ENCODE measurements around the gene HGS.

Gene HGS

DNA sequence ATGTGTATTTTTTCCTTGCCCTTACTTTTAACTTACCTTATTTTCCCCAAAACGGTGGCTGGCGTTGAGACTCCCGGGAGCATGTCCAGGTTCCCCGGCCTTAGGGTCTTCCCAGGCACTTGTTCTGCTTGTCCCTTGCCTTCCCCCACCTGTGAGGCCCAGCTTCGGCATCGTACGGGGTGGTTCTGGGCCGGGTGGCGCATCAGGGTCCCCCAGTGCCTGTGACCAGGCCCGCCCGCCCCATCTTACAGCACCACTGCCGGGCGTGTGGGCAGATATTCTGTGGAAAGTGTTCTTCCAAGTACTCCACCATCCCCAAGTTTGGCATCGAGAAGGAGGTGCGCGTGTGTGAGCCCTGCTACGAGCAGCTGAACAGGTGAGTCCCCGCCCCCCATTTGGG is 7.4 kb downstream of the HGS start:
- H2BK120ac ChIP-seq (ENCODE audit: insufficient read depth, low read length, poor library complexity) = no peak overlapping the region
- no CpG with 5 or more reads among the region's 18 CpGs for WGBS (ENCODE audit: extremely low coverage, insufficient coverage, insufficient read length)

DNA sequence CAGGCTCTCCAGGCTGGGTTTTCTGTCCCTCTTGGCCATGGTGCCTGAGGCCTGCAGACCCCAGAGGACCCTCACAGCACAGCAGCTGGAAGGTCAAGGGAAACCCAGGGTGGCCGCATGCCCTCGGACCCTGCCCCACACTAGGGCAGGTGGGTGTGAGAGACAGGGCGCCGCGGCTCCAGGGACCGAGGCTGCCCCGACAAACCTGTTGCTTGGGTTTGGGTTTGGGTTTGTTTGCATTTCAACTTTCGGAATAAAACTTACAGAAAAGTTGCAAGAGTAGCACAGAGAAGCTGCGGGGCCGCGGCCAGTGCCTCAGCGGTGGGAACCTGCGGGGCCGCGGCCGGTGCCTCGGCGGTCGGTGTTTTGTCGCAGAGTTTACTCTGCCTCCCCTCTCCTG is 7.8 kb downstream of the HGS start:
- no peak overlapping the region for H3K4ac ChIP-seq (ENCODE audit: low read depth, low read length)
- no peak overlapping the region for H2BK120ac ChIP-seq (ENCODE audit: insufficient read depth, low read length, poor library complexity)
- no peaks in the 10 kb centered on the region for H3K79me1 ChIP-seq (ENCODE audit: low read length)
- H3K14ac ChIP-seq (ENCODE audit: low read length) = no peak overlapping the region
- no peaks in the 10 kb centered on the region for H3K79me2 ChIP-seq (ENCODE audit: control insufficient read depth, insufficient read depth, low read length, poor library complexity)
- no peak overlapping the region for H2BK5ac ChIP-seq (ENCODE audit: low read depth, low read length, poor library complexity)
- H4K91ac ChIP-seq (ENCODE audit: low read depth, low read length) = no peak overlapping the region
- H3K27me3 ChIP-seq (ENCODE audit: insufficient read depth, low read length) = no peaks in the 10 kb centered on the region
- DNase-seq = no peak
- H3K4me1 ChIP-seq (ENCODE audit: control insufficient read depth in 1 of 2, insufficient read depth in 2 of 2, low read length in 2 of 2) = no peaks in the 10 kb centered on the region
- no CpG with 5 or more reads among the region's 20 CpGs for WGBS (ENCODE audit: extremely low coverage, insufficient coverage, insufficient read length)
- H3K9me3 ChIP-seq (ENCODE audit: insufficient read depth, low read depth, low read length) = no peaks in the 10 kb centered on the region
- no peak overlapping the region for H3K18ac ChIP-seq (ENCODE audit: low read length)
- H3K4me2 ChIP-seq (ENCODE audit: low read length) = no peak overlapping the region
- no peak overlapping the region for H3K4me3 ChIP-seq (ENCODE audit: low read depth, low read length)
- no peak overlapping the region for H2AFZ ChIP-seq (ENCODE audit: insufficient read depth, low read length, poor library complexity)
- H2BK12ac ChIP-seq (ENCODE audit: low read length) = no peak overlapping the region
- H3K23ac ChIP-seq (ENCODE audit: low read length) = no peak overlapping the region
- H2AK5ac ChIP-seq (ENCODE audit: low read length) = no peak overlapping the region
- no peak overlapping the region for H4K12ac ChIP-seq (ENCODE audit: low read depth, low read length)
- no peak overlapping the region for H4K8ac ChIP-seq (ENCODE audit: low read depth, low read length)
- no peak overlapping the region for H3K9ac ChIP-seq (ENCODE audit: low read length)
- peaks cover 97 to 99% of the 10 kb centered on the region in 2 experiments for H3K36me3 ChIP-seq (ENCODE audit: control insufficient read depth in 1 of 2, insufficient read depth in 2 of 2, low read length in 2 of 2)
- no peak overlapping the region for H3K27ac ChIP-seq (ENCODE audit: low read depth, low read length)

More for the DNA sequence above, 7.4 kb downstream of the HGS start:
- no peaks in the 10 kb centered on the region for H3K27me3 ChIP-seq (ENCODE audit: insufficient read depth, low read length)
- H3K9me3 ChIP-seq (ENCODE audit: insufficient read depth, low read depth, low read length) = no peaks in the 10 kb centered on the region
- H4K12ac ChIP-seq (ENCODE audit: low read depth, low read length) = no peak overlapping the region
- H2BK12ac ChIP-seq (ENCODE audit: low read length) = no peak overlapping the region
- no peak overlapping the region for H3K18ac ChIP-seq (ENCODE audit: low read length)
- H3K79me2 ChIP-seq (ENCODE audit: control insufficient read depth, insufficient read depth, low read length, poor library complexity) = no peaks in the 10 kb centered on the region
- H2AK5ac ChIP-seq (ENCODE audit: low read length) = no peak overlapping the region
- no peak overlapping the region for H3K4me3 ChIP-seq (ENCODE audit: low read depth, low read length)
- no peak overlapping the region for H3K4ac ChIP-seq (ENCODE audit: low read depth, low read length)
- H3K79me1 ChIP-seq (ENCODE audit: low read length) = no peaks in the 10 kb centered on the region
- H3K23ac ChIP-seq (ENCODE audit: low read length) = no peak overlapping the region
- H3K36me3 ChIP-seq (ENCODE audit: control insufficient read depth in 1 of 2, insufficient read depth in 2 of 2, low read length in 2 of 2) = peaks cover 96 to 99% of the 10 kb centered on the region in 2 experiments
- no peak for DNase-seq
- H3K27ac ChIP-seq (ENCODE audit: low read depth, low read length) = no peak overlapping the region
- no peak overlapping the region for H2BK5ac ChIP-seq (ENCODE audit: low read depth, low read length, poor library complexity)
- H3K4me1 ChIP-seq (ENCODE audit: control insufficient read depth in 1 of 2, insufficient read depth in 2 of 2, low read length in 2 of 2) = no peaks in the 10 kb centered on the region
- H4K8ac ChIP-seq (ENCODE audit: low read depth, low read length) = no peak overlapping the region
- H2AFZ ChIP-seq (ENCODE audit: insufficient read depth, low read length, poor library complexity) = no peak overlapping the region
- no peak overlapping the region for H3K4me2 ChIP-seq (ENCODE audit: low read length)
- no peak overlapping the region for H3K9ac ChIP-seq (ENCODE audit: low read length)
- no peak overlapping the region for H3K14ac ChIP-seq (ENCODE audit: low read length)
- no peak overlapping the region for H4K91ac ChIP-seq (ENCODE audit: low read depth, low read length)

DNA sequence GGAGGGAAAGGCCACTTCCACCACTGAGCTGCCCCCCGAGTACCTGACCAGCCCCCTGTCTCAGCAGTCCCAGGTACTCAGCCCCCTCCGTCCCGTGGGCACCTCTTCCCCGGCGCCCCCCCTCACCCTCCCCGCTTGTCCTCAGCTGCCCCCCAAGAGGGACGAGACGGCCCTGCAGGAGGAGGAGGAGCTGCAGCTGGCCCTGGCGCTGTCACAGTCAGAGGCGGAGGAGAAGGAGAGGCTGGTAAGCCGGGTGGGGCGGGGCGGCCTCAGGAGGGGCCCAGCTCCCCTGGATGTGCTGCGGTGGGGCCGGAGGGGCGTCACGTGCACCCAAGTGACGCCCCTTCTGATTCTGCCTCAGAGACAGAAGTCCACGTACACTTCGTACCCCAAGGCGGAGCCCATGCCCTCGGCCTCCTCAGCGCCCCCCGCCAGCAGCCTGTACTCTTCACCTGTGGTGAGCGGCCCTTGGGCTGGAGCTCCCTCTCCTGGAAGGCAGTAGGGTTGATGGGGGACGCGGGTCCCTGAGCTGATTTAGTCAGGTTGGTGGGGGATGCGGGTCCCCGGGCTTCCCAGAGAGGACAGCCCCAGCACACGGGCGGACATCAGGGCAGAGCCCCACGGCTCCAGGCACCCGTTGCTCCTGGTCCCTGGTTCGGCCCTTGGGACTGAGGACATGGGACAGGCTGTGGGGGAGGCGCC is 9.8 kb downstream of the HGS start:
- H3K9ac ChIP-seq (ENCODE audit: low read length) = no peak overlapping the region
- no peak overlapping the region for H2BK12ac ChIP-seq (ENCODE audit: low read length)
- no peak overlapping the region for H4K91ac ChIP-seq (ENCODE audit: low read depth, low read length)
- no peak overlapping the region for H2AK5ac ChIP-seq (ENCODE audit: low read length)
- no peak overlapping the region for H2BK5ac ChIP-seq (ENCODE audit: low read depth, low read length, poor library complexity)
- H3K4me2 ChIP-seq (ENCODE audit: low read length) = no peak overlapping the region
- no peaks in the 10 kb centered on the region for H3K9me3 ChIP-seq (ENCODE audit: insufficient read depth, low read depth, low read length)
- no peak overlapping the region for H3K14ac ChIP-seq (ENCODE audit: low read length)
- no peak overlapping the region for H3K4ac ChIP-seq (ENCODE audit: low read depth, low read length)
- no peak overlapping the region for H2AFZ ChIP-seq (ENCODE audit: insufficient read depth, low read length, poor library complexity)
- H3K27me3 ChIP-seq (ENCODE audit: insufficient read depth, low read length) = no peaks in the 10 kb centered on the region
- no peak overlapping the region for H3K23ac ChIP-seq (ENCODE audit: low read length)
- no peaks in the 10 kb centered on the region for H3K4me1 ChIP-seq (ENCODE audit: control insufficient read depth in 1 of 2, insufficient read depth in 2 of 2, low read length in 2 of 2)
- no peak overlapping the region for H2BK120ac ChIP-seq (ENCODE audit: insufficient read depth, low read length, poor library complexity)
- DNase-seq = no peak
- H3K4me3 ChIP-seq (ENCODE audit: low read depth, low read length) = no peak overlapping the region
- no peaks in the 10 kb centered on the region for H3K79me1 ChIP-seq (ENCODE audit: low read length)
- H3K79me2 ChIP-seq (ENCODE audit: control insufficient read depth, insufficient read depth, low read length, poor library complexity) = no peaks in the 10 kb centered on the region
- no peak overlapping the region for H3K18ac ChIP-seq (ENCODE audit: low read length)
- no peak overlapping the region for H4K12ac ChIP-seq (ENCODE audit: low read depth, low read length)
- no peak overlapping the region for H4K8ac ChIP-seq (ENCODE audit: low read depth, low read length)
- WGBS (ENCODE audit: extremely low coverage, insufficient coverage, insufficient read length) = no CpG with 5 or more reads among the region's 35 CpGs
- H3K27ac ChIP-seq (ENCODE audit: low read depth, low read length) = no peak overlapping the region
- H3K36me3 ChIP-seq (ENCODE audit: control insufficient read depth in 1 of 2, insufficient read depth in 2 of 2, low read length in 2 of 2) = peaks cover 94 to 99% of the 10 kb centered on the region in 2 experiments

DNA sequence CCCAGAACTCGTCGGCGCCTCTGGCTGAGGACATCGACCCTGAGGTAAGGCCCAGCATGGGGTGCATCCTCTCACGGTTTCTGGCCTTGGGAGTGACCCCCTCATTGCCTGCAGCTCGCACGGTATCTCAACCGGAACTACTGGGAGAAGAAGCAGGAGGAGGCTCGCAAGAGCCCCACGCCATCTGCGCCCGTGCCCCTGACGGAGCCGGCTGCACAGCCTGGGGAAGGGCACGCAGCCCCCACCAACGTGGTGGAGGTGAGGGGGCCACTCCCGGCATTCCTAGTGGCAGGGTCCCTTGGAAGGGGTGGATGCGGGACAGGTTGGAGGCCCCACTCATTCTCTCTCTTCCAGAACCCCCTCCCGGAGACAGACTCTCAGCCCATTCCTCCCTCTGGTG is 11.0 kb downstream of the HGS start:
- no peak overlapping the region for H2AFZ ChIP-seq (ENCODE audit: insufficient read depth, low read length, poor library complexity)
- no peak for DNase-seq
- no peak overlapping the region for H3K27ac ChIP-seq (ENCODE audit: low read depth, low read length)
- H3K18ac ChIP-seq (ENCODE audit: low read length) = no peak overlapping the region
- H3K9me3 ChIP-seq (ENCODE audit: insufficient read depth, low read depth, low read length) = no peaks in the 10 kb centered on the region
- no peak overlapping the region for H2AK5ac ChIP-seq (ENCODE audit: low read length)
- no peak overlapping the region for H3K4me3 ChIP-seq (ENCODE audit: low read depth, low read length)
- H3K79me1 ChIP-seq (ENCODE audit: low read length) = no peaks in the 10 kb centered on the region
- peaks cover 87 to 94% of the 10 kb centered on the region in 2 experiments for H3K36me3 ChIP-seq (ENCODE audit: control insufficient read depth in 1 of 2, insufficient read depth in 2 of 2, low read length in 2 of 2)
- H2BK5ac ChIP-seq (ENCODE audit: low read depth, low read length, poor library complexity) = no peak overlapping the region
- no peak overlapping the region for H3K23ac ChIP-seq (ENCODE audit: low read length)
- no peak overlapping the region for H4K12ac ChIP-seq (ENCODE audit: low read depth, low read length)
- H3K4ac ChIP-seq (ENCODE audit: low read depth, low read length) = no peak overlapping the region
- H2BK12ac ChIP-seq (ENCODE audit: low read length) = no peak overlapping the region
- H3K4me1 ChIP-seq (ENCODE audit: control insufficient read depth in 1 of 2, insufficient read depth in 2 of 2, low read length in 2 of 2) = no peaks in the 10 kb centered on the region
- H3K79me2 ChIP-seq (ENCODE audit: control insufficient read depth, insufficient read depth, low read length, poor library complexity) = no peaks in the 10 kb centered on the region
- no CpG with 5 or more reads among the region's 19 CpGs for WGBS (ENCODE audit: extremely low coverage, insufficient coverage, insufficient read length)
- no peak overlapping the region for H3K9ac ChIP-seq (ENCODE audit: low read length)
- H4K8ac ChIP-seq (ENCODE audit: low read depth, low read length) = no peak overlapping the region
- H3K4me2 ChIP-seq (ENCODE audit: low read length) = no peak overlapping the region
- H4K91ac ChIP-seq (ENCODE audit: low read depth, low read length) = no peak overlapping the region
- H2BK120ac ChIP-seq (ENCODE audit: insufficient read depth, low read length, poor library complexity) = no peak overlapping the region
- no peak overlapping the region for H3K14ac ChIP-seq (ENCODE audit: low read length)
- no peaks in the 10 kb centered on the region for H3K27me3 ChIP-seq (ENCODE audit: insufficient read depth, low read length)
